Peyer's patch (tissue), 4 donors: Measurements from ENCODE around the gene FAM43A. TPM values are rescaled to one million over a fixed set of nuclear protein-coding genes. Genes with fewer than 3 reads are reported as not detected.
A peak's percentile ranks its signal among the peaks of the same experiment; 100 is the strongest.

Source experiments
- DNase-seq, 3 donors: peaks; one replicate each; pipeline ENCODE4 v3.0.0-alpha.2; 2017 to 2019
- H3K27ac ChIP-seq, 4 donors: fragments of 200-600 bp; sonication (generic); one replicate each; pipeline ENCODE4 v1.5.1; 2016 to 2019
- H3K27me3 ChIP-seq, 2 donors: fragments of 200-600 bp; sonication (generic); one replicate each; pipeline ENCODE4 v1.5.1; 2019
- H3K36me3 ChIP-seq, 3 donors: fragments of 200-600 bp; sonication (generic); one replicate each; pipeline ENCODE4 v1.5.1; 2016 to 2019
- H3K4me1 ChIP-seq, 4 donors: fragments of 200-600 bp; sonication (generic); one replicate each; pipeline ENCODE4 v1.5.1; 2016 to 2019
- H3K4me3 ChIP-seq, 4 donors: fragments of 200-600 bp; sonication (generic); 1 replicate in 3 of 4; 2 replicates in 1 of 4; pipeline ENCODE4 v1.5.1; 2016 to 2019; ENCODE audit warnings: mild to moderate bottlenecking in 1 of 4
- H3K9me3 ChIP-seq, 4 donors: fragments of 200-600 bp; sonication (generic); one replicate each; pipeline ENCODE4 v1.5.1; 2016 to 2019; ENCODE audit warnings: mild to moderate bottlenecking in 1 of 4
- POLR2A ChIP-seq, 2 donors: fragments of 450-650 bp; IDR thresholded peaks; one replicate each; pipeline ENCODE4 v1.5.1; 2017; ENCODE audit warnings: antibody characterized with exemption in 2 of 2, mild to moderate bottlenecking in 2 of 2, moderate library complexity in 2 of 2
- total RNA-seq, 4 donors: library from RNA; depleted of rRNA; stranded (reverse); fragments of >200 nt; gene quantifications; one replicate each; pipeline ENCODE4 v1.1.0, GENCODE V29; 2016
- TF ChIP-seq, protein P1 (sequence below), 6 experiments: fragments of 450-650 bp in 4 of 6; fragments of 200-600 bp in 2 of 6; sonication (generic) in 1 of 6; IDR thresholded peaks; one replicate each; pipeline ENCODE4 v1.5.1; 2017 to 2019; ENCODE audit warnings: antibody characterized with exemption in 6 of 6, mild to moderate bottlenecking in 3 of 6, moderate library complexity in 1 of 6

The FAM43A gene
- total RNA-seq, 4 donors from 2014 or later: 4.1 to 27.5 (median 8.9) TPM

DNA sequence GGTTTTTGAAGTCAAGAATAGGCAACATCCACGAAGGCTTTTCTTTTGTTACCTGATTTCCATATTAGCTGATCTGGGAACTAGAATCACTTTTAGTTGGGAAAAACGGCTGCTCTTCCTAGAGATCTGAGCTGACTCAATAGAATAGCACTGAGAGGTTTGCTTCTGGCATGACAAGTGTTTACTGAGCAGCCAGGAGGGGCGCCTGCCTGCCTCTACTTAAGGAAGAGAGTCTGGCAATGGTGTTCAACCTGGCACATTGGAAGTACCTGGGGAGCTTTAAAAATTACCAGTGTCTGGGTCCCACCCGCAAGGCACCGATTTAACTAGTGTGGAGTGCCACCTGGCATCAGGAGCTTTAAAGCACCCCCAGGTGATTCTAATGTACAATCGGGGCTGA lies 34.4 kb downstream of the FAM43A start:
- Histone ChIP-seq H3K27ac (no peak overlapping the region), H3K27me3 (no peaks in the 10 kb centered on the region), H3K4me3 (no peak overlapping the region), H3K36me3 (no peaks in the 10 kb centered on the region), H3K4me1 (no peaks in the 10 kb centered on the region), H3K9me3 (no peaks in the 10 kb centered on the region)
- TF ChIP-seq, protein P1, sequence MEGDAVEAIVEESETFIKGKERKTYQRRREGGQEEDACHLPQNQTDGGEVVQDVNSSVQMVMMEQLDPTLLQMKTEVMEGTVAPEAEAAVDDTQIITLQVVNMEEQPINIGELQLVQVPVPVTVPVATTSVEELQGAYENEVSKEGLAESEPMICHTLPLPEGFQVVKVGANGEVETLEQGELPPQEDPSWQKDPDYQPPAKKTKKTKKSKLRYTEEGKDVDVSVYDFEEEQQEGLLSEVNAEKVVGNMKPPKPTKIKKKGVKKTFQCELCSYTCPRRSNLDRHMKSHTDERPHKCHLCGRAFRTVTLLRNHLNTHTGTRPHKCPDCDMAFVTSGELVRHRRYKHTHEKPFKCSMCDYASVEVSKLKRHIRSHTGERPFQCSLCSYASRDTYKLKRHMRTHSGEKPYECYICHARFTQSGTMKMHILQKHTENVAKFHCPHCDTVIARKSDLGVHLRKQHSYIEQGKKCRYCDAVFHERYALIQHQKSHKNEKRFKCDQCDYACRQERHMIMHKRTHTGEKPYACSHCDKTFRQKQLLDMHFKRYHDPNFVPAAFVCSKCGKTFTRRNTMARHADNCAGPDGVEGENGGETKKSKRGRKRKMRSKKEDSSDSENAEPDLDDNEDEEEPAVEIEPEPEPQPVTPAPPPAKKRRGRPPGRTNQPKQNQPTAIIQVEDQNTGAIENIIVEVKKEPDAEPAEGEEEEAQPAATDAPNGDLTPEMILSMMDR (IDR thresholded peaks at IDR 0.05): no peak
- TF ChIP-seq POLR2A (IDR thresholded peaks at IDR 0.05): no peak
- DNase-seq: no peak

GRCh38 chr3:194723846-194724618 lies 38.3 kb downstream of the FAM43A start:
- Histone ChIP-seq H3K9me3 (no peaks in the 10 kb centered on the region), H3K36me3 (no peaks in the 10 kb centered on the region), H3K27ac (no peak overlapping the region), H3K4me1 (no peaks in the 10 kb centered on the region), H3K27me3 (no peaks in the 10 kb centered on the region), H3K4me3 (no peak overlapping the region)
- no peak for TF ChIP-seq POLR2A (IDR thresholded peaks at IDR 0.05)
- TF ChIP-seq, protein P1 (IDR thresholded peaks at IDR 0.05): no peak
- DNase-seq: peak in 1 of 3 donors; percentile 22

GRCh38 chr3:194725346-194725745 lies 39.7 kb downstream of the FAM43A start:
- DNase-seq: no peak
- no peaks in the 10 kb centered on the region for H3K27me3 ChIP-seq
- no peak for TF ChIP-seq POLR2A (IDR thresholded peaks at IDR 0.05)
- TF ChIP-seq, protein P1 (IDR thresholded peaks at IDR 0.05): no peak
- no peaks in the 10 kb centered on the region for H3K4me1 ChIP-seq
- H3K9me3 ChIP-seq: no peaks in the 10 kb centered on the region
- H3K36me3 ChIP-seq: no peaks in the 10 kb centered on the region
- H3K27ac ChIP-seq: no peak overlapping the region
- H3K4me3 ChIP-seq: no peak overlapping the region

DNA sequence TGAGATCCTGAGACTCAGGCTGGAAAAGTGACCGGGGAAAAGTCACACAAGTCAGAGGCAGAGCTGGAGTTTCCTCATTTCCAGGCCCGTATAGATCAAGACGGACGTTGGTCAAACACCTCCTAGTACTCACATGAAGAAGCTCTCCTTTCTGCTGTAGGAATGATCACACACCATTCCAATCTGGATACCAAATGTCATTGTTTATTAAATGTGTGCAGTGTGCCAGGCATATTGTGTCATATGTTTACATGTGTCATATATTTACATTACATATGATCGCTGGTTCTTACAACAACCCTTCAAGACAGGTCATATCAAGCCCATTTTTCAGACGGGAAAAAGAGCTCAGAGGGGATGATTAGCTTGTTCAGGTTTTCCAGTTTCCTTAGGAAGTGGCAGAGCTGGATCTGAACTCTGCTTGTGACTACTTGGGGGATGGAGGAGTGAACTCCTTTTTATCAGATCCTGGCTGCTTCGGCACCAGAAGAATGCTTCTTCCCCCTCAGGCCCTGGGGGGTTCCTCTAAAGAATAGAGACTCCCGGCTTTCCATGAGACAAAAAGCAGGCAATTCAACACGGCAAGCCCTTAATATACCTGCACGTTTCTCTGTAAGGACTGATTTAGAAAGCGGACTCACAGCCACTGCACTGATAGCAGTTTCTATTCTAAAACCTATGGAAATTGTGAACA lies 41.9 kb downstream of the FAM43A start:
- Histone ChIP-seq H3K9me3 (no peaks in the 10 kb centered on the region), H3K4me1 (no peaks in the 10 kb centered on the region), H3K4me3 (no peak overlapping the region), H3K36me3 (no peaks in the 10 kb centered on the region), H3K27ac (no peak overlapping the region), H3K27me3 (no peaks in the 10 kb centered on the region)
- TF ChIP-seq, protein P1 (IDR thresholded peaks at IDR 0.05): no peak
- TF ChIP-seq POLR2A (IDR thresholded peaks at IDR 0.05): no peak
- no peak for DNase-seq

GRCh38 chr3:194728986-194729385 lies 43.3 kb downstream of the FAM43A start:
- TF ChIP-seq, protein P1 (IDR thresholded peaks at IDR 0.05): no peak
- no peak for TF ChIP-seq POLR2A (IDR thresholded peaks at IDR 0.05)
- Histone ChIP-seq H3K27me3 (no peaks in the 10 kb centered on the region), H3K9me3 (no peaks in the 10 kb centered on the region), H3K36me3 (no peaks in the 10 kb centered on the region), H3K4me1 (no peaks in the 10 kb centered on the region), H3K27ac (no peak overlapping the region), H3K4me3 (no peak overlapping the region)
- DNase-seq: peak in 1 of 3 donors; percentile 19
